Ishikawa (cell line): ENCODE data around the gene YBEY.

Experiments used
- CREB1 ChIP-seq: IDR thresholded peaks from 2 replicates; pipeline ENCODE4 v1.6.1; 2012; ENCODE audit warnings: low read depth
- EGR1 ChIP-seq: IDR thresholded peaks from 2 replicates; pipeline ENCODE4 v1.6.1; 2012
- EP300 ChIP-seq: IDR thresholded peaks from 2 replicates; pipeline ENCODE4 v1.6.1; 2012; ENCODE audit warnings: borderline replicate concordance

DNA sequence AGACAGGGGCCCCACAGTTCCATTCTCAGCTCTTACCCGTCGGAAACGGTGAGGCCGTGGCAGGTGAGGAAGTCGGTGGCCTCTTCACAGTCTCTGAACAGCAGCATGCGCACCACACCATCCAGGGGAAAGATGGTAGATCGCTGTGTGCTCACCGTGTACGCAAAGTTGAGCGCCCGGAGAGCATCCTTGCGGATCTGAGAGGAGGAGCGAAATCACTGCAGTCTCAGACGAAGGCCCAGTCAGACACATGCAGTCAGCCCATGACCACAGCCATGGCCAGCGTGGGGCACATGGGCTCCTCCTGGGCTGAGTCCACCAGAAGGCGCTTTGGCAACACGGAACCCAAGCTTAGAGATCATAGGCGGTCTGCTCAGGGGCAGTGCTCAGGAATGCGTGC is 19.2 kb upstream of the YBEY start:
- TF ChIP-seq EGR1 (no peak), EP300 (no peak), CREB1 (no peak)
